ENCODE results near the gene OSBPL5. TPM values are rescaled to one million over a fixed set of nuclear protein-coding genes. Genes with fewer than 3 reads are reported as not detected.
"Not testable (repeated sequence)": the region's sequence is repeated elsewhere in the genome, so short reads cannot be mapped to it uniquely, and the experiment has no call there.

Gene OSBPL5
- total RNA-seq, 3 donors from 2014 or later: 2.7 to 5.0 (median 4.0) TPM

DNA sequence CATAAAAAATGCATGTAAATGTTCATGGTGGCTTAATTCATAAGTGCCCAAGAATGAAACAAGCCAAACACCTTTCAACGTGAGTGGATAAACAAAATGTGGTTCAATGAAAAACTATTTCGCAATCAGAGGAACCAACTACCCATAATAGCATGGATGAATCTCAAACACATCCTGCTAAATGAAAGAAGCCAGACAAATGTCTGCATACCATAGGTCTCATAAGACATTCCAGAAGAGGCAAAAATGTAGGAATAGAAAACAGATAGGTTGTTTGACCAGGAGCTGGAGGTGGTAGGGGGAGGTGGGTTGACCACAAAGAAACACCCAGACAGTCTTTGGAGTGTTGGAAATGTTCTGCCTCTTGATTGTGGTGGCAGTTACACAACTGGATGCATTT, 13.2 kb upstream of the OSBPL5 start:
- DNase-seq (no peak), ATAC-seq (no peak)
- H3K36me3 Mint-ChIP-seq (ENCODE audit: insufficient read depth): no peaks in the 10 kb centered on the region
- H3K4me1 Mint-ChIP-seq (ENCODE audit: low read depth): no peaks in the 10 kb centered on the region
- peaks cover 8% of the 10 kb centered on the region for H3K9me3 Mint-ChIP-seq
- no peak overlapping the region for H3K4me3 Mint-ChIP-seq
- H3K27me3 Mint-ChIP-seq (ENCODE audit: low read depth): peaks cover 6% of the 10 kb centered on the region

DNA sequence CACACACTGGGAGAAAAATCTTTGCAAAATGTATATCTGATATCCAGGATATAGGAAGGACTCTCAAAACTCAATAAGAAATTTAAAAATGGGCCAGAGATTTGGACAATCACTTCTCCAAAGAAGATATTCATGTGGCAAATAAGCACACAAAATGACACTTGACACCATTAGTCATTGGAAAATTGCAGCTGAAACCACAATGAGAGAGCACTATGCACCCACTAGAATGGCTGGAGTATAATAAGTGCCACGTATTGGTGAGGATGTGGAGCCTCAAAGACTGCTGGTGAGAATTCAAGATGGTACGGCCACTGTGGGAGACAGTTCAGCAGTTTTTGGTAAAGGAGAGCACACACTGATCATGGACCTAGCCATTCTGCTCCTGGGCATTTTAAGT, 12.8 kb upstream of the OSBPL5 start:
- Mint-ChIP-seq H3K36me3 (ENCODE audit: insufficient read depth) (no peaks in the 10 kb centered on the region), H3K9me3 (peaks cover 8% of the 10 kb centered on the region), H3K4me3 (no peak overlapping the region), H3K27me3 (ENCODE audit: low read depth) (peaks cover 6% of the 10 kb centered on the region), H3K4me1 (ENCODE audit: low read depth) (no peaks in the 10 kb centered on the region)
- no peak for ATAC-seq
- DNase-seq: no peak

DNA sequence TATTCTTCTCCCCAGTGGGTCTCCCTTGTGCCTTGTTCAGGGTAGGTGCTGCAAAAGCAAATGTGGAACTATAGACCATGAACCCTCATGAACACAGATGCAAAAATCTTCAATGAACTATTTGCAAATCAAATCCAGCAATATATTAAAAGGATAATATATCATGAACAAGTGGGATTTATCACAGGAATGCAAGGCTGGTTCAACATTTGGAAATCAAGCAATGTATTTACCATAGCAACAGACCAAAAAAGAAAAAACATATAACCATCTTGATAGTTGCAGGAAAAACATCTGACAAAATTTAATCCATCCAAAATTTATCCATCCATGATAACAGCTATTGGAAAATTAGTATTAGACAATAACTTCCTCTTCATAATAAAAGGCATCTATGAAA, 11.4 kb upstream of the OSBPL5 start:
- DNase-seq: no peak
- H3K27me3 Mint-ChIP-seq (ENCODE audit: low read depth): peaks cover 15% of the 10 kb centered on the region
- H3K9me3 Mint-ChIP-seq: peaks cover 8% of the 10 kb centered on the region
- no peak for ATAC-seq
- no peaks in the 10 kb centered on the region for H3K36me3 Mint-ChIP-seq (ENCODE audit: insufficient read depth)
- no peak overlapping the region for H3K4me3 Mint-ChIP-seq
- no peaks in the 10 kb centered on the region for H3K4me1 Mint-ChIP-seq (ENCODE audit: low read depth)

DNA sequence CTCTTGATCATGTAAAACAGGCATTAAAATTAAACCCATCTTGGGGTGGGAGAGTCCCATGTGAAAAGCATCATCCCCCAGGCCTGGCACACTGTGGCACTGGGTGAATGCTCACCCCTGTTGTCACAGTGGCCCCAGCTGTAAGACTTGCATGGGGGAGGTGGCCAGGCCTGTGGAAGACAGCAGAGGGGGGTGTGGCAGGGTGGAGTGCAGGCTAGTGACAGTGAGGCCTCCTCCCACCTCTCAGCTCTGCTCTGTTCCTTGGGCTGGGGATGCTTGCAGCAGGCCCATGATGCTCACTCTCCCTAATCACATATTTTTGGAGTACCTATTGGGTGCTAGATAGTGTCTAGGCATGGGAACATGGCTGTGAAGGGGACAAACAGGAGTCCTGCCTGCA, 10.1 kb upstream of the OSBPL5 start:
- H3K9me3 Mint-ChIP-seq: peaks cover 8% of the 10 kb centered on the region
- ATAC-seq (no peak), DNase-seq (no peak)
- no peaks in the 10 kb centered on the region for H3K36me3 Mint-ChIP-seq (ENCODE audit: insufficient read depth)
- peaks cover under 1% of the 10 kb centered on the region for H3K4me1 Mint-ChIP-seq (ENCODE audit: low read depth)
- H3K4me3 Mint-ChIP-seq: no peak overlapping the region
- H3K27me3 Mint-ChIP-seq (ENCODE audit: low read depth): peaks cover 22% of the 10 kb centered on the region

DNA sequence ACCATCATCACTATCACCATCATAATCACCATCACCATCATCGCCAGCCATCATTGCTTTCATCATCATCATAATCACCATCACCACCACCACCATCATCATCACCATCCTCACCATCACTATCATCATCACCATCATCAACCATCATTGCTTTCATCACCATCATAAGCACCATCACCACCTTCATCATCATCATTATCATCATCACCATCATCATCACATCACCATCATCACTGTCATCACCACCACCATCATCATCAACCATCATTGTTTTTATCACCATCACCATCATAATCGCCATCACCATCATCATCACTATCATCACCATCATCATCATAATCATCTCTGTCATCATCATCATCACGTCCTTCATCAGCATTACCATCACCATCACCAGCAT, 9.3 kb upstream of the OSBPL5 start:
- Mint-ChIP-seq H3K4me3 (no peak overlapping the region), H3K36me3 (ENCODE audit: insufficient read depth) (no peaks in the 10 kb centered on the region), H3K4me1 (ENCODE audit: low read depth) (peaks cover 6% of the 10 kb centered on the region), H3K9me3 (peaks cover 8% of the 10 kb centered on the region), H3K27me3 (ENCODE audit: low read depth) (peaks cover 28% of the 10 kb centered on the region)
- DNase-seq (no peak), ATAC-seq (no peak)

DNA sequence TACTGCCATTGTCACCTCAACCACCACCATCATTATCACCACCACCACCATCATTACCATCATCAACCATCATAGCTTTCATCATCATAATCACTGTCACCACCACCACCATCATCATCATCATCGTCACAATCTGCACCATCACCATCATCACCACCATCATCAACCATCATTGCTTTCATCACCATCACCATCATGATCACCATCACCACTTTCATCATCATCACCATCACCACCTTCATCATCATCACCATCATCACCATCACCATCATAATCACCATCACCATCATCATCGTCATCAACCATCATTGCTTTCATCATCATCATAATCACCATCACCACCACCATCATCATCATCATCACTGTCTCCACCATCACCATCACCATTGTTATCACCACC, 8.7 kb upstream of the OSBPL5 start:
- Mint-ChIP-seq H3K9me3 (peaks cover 8% of the 10 kb centered on the region), H3K27me3 (ENCODE audit: low read depth) (peaks cover 32% of the 10 kb centered on the region), H3K36me3 (ENCODE audit: insufficient read depth) (no peaks in the 10 kb centered on the region), H3K4me3 (no peak overlapping the region), H3K4me1 (ENCODE audit: low read depth) (peaks cover 11% of the 10 kb centered on the region)
- DNase-seq: no peak
- ATAC-seq: no peak

DNA sequence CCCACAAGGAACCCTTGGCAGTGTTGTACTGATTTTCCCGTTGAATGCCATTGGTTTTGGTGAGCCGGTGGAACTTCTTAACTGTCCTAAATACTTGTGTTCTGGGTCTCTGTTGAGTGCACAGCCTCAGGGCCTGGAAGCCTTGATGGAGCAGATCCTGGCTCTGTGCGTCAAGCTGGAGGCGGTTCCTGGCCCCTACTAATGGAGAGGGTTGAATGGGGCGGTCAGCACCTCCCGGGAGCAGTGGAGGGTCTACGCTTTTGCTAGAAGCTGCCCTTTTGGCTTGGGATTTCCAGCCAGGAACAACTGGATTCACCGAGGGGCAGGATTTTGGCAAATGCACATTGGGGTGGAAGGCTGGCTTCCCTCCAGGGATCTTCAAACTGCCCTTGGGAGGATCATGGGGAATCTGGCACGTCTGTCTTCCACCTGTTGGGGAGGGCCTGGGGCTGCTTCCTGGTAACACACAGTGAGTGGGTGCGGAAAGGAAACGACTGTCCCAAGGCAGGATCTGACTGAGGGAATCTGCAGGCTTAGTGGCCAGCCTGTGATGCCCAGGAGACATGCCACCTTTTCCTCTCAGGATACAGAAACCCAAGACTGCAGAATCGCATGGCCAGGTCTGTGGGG, 6.9 kb upstream of the OSBPL5 start:
- Mint-ChIP-seq H3K9me3 (peaks cover 8% of the 10 kb centered on the region), H3K27me3 (ENCODE audit: low read depth) (peaks cover 46% of the 10 kb centered on the region), H3K4me1 (ENCODE audit: low read depth) (peaks cover 11% of the 10 kb centered on the region), H3K4me3 (no peak overlapping the region), H3K36me3 (ENCODE audit: insufficient read depth) (no peaks in the 10 kb centered on the region)
- DNase-seq (no peak), ATAC-seq (no peak)

DNA sequence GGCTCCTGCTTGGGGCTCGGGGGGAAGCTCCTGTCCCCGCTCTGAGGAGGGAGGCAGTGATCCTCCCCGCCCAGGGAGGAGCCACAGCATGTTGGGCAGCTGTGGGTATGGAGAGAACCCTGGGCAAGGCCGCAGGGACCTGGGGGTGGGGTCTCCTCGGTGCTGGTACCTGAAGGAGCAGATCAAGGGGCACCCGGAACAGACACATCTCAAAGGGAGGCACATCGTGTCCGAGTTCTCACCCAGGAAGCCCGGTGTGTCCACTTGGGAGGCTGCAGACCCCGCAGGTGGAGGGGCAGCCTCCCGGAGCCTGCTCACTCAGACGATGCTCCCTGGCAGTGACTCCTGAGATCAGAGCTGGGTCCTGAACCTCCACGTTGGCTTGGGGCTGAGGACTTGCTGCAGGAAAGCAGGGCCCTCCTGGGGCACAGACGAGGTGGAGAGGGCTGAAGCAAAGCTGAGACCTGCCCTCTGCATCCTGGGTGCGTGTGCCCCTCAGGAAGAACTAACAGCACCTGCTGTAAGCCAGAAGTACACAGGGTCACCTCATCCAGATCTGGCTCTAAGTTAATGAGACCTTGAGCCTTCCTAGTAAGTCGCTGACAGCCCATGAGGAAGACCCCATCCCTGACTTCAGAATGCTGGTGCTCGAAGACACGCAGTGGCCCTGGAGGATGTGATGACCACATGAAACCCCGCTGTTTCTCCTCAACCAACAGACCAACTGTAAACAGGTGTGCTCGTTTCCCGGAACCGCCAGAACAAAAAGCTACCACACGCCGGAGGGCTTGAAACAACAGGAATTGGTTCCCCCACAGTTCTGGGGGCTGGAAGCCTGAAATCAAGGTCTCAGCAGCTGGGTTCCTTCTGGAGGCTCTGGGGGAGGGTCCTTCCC, 5.9 kb upstream of the OSBPL5 start:
- Mint-ChIP-seq H3K9me3 (peaks cover 7% of the 10 kb centered on the region), H3K4me3 (no peak overlapping the region), H3K4me1 (ENCODE audit: low read depth) (peaks cover 11% of the 10 kb centered on the region), H3K36me3 (ENCODE audit: insufficient read depth) (no peaks in the 10 kb centered on the region), H3K27me3 (ENCODE audit: low read depth) (peaks cover 53% of the 10 kb centered on the region)
- ATAC-seq (no peak), DNase-seq (no peak)

DNA sequence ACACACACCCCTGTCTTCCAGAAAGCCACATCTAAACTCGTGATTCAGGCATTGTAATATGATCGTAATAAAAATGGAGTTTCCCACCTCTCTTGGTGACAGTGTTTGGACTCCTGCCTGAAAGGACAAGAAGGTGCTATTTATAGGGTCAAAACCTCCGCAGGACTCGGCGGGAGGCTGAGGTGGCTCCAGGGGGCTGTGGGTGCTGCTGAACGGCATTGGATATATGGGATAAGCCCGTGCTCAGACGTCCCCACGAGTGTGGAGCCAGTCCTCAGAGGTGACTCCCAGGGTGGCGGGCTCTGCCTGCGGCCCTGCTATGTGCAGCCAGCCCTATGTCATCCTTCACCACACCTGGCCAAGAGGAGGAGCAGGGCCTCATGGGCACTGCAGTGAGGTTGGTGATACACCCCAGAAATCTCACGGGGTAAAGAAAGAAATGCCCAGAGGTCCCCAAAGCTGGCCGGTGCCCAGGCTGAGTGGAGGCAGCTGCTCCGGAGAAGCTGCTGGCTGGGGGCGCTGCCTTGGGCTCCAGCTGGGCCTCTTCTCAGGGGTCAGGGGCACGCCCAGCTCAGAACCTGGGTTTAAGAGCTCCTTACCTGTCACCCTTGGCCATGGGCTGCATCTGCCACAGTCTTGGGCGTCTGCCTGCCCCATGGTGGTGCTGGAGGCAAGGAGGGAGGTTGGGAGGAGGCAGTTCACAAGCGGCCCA, 5.1 kb upstream of the OSBPL5 start:
- Mint-ChIP-seq H3K36me3 (ENCODE audit: insufficient read depth) (no peaks in the 10 kb centered on the region), H3K4me1 (ENCODE audit: low read depth) (peaks cover 16% of the 10 kb centered on the region), H3K9me3 (no peaks in the 10 kb centered on the region), H3K27me3 (ENCODE audit: low read depth) (peaks cover 55% of the 10 kb centered on the region), H3K4me3 (peak overlapping the region; percentile 7)
- ATAC-seq: peak; percentile 4 to 35
- DNase-seq: no peak

DNA sequence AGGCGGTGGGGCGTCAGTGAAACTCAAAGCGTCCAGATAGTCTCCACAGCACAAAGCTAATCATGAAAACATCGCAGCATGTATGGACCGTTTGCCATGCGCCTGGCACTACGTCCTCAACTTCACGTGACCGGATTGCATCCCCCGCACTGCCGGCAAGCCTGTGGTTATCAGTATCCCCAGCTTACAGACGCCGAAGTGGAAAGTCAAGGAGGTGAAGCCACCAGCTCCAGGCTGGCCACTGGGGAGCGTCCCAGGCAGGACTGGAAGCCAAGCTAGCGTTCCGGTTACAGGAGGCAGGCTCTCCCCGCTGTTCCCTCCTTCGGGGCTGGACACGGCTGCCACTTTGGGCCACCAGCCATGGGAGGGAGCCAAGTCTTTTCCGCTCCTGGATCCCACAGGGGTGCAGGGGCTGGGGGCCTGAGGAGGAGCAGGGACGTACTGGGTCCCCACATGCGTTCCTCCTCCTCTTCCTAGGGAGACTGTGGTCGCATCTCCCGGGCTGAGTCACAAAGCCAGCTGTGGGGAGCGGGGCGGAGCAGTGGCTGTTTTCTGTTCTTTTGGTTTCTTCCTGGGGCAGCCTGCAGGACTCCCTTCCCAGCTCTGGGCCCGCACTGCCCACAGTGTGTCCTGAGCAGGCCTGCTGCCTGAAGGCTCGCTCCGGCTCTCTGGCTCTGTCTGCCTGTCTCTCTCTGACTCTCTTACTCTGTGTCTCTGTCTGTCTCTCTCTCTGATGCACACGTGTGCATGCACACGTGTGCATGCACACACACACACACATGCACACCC, 4.3 kb upstream of the OSBPL5 start:
- peak overlapping the region; percentile 46 for H3K4me3 Mint-ChIP-seq
- ATAC-seq: peak; percentile 41 to 49
- no peaks in the 10 kb centered on the region for H3K9me3 Mint-ChIP-seq
- no peaks in the 10 kb centered on the region for H3K36me3 Mint-ChIP-seq (ENCODE audit: insufficient read depth)
- peaks cover 55% of the 10 kb centered on the region for H3K27me3 Mint-ChIP-seq (ENCODE audit: low read depth)
- peaks cover 16% of the 10 kb centered on the region for H3K4me1 Mint-ChIP-seq (ENCODE audit: low read depth)
- DNase-seq: no peak

DNA sequence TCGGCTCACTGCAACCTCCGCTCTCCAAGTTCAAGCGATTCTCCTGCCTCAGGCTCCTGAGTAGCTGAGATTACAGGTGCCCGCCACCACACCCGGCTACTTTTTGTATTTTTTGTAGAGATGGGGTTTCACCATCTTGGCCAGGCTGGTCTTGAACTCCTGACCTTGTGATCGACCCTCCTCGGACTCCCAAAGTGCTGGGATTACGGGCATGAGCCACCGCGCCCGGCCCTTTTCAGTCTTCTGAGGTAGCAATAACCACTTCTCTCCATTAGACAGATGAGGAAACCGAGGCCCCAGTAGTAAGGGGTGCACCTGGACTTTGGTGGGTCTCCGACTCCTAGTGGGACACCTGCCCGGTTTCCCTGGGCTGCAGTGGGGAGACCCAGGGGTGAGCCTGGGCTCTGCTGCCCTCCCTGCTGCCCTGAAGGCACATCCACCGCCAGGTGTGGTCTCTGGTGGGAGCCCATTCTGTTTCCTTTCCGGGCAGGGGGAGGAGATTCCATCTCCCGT, 3.7 kb upstream of the OSBPL5 start:
- Mint-ChIP-seq H3K27me3 (ENCODE audit: low read depth) (peaks cover 58% of the 10 kb centered on the region), H3K4me3 (peak overlapping the region; percentile 46), H3K4me1 (ENCODE audit: low read depth) (peaks cover 18% of the 10 kb centered on the region)
- ATAC-seq; H3K36me3 Mint-ChIP-seq (ENCODE audit: insufficient read depth); DNase-seq; H3K9me3 Mint-ChIP-seq: not testable (repeated sequence)

DNA sequence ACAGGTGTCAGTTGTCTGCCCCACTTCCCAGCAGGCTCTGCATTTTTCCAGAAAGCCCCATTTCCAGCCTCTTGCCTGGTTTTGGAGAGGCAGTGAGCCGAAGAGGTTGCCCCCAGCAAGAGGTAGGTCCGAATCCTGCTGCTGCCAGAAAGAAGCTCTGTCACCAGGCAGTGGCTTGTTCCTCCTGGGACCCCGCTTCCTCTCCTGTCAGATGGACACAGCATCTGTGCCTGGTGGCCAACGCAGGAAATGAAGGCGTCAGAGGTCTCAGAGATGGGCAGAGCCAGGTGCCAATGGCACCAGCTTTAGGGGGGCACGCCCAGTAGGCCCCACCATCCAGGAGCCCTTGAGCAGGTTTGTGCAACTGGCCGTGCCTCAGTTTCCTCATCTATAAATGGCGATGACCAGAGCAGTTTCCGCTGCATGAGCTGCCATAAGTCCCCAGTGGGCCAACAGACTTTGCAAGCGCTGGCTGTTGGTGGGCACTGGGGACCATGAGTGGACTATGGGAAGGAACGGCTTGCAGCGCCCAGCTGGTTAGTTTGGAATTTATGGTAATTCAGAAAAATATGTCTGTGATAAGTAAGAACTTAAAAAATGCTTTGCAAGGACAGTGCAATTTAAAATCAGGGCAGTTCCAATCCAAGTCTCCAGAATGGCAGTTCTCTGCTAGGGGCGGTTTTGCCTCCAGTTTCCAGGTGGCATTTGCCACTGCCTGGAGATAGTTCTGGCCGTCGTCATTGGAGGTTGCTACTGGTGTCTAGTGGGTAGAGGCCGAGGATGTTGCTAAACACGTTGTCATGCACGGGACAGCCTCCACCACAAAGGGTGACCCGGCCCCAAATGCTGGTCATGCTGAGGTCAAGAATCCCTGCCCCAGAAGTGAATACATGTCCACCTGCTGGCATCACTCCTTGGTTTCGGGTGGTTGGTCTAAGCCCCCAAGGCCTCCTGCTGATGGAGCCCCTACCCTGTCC, 2.3 kb upstream of the OSBPL5 start:
- Mint-ChIP-seq H3K4me3 (no peak overlapping the region), H3K9me3 (no peaks in the 10 kb centered on the region), H3K36me3 (ENCODE audit: insufficient read depth) (no peaks in the 10 kb centered on the region), H3K27me3 (ENCODE audit: low read depth) (peaks cover 66% of the 10 kb centered on the region), H3K4me1 (ENCODE audit: low read depth) (peaks cover 28% of the 10 kb centered on the region)
- DNase-seq (no peak), ATAC-seq (no peak)

Data from activated T-cell treated with anti-CD3 and anti-CD28 coated beads, Interleukin-2, amount 50 U/mL, for 4 hours (primary cell).